Measurements from ENCODE around the gene KRTAP10-2.

- TF ChIP-seq CTCF (IDR thresholded peaks at IDR 0.05; ENCODE audit: insufficient read depth, low read length, poor library complexity, severe bottlenecking) (no peak), EZH2phosphoT487 (conservative IDR thresholded peaks at IDR 0.05; ENCODE audit: low read length) (no peak)
Measured at GRCh38 chr21:44511938-44512275, 39.4 kb downstream of the KRTAP10-2 start.
